Measurements from ENCODE around the gene TIMM8B.

TIMM8B gene

DNA sequence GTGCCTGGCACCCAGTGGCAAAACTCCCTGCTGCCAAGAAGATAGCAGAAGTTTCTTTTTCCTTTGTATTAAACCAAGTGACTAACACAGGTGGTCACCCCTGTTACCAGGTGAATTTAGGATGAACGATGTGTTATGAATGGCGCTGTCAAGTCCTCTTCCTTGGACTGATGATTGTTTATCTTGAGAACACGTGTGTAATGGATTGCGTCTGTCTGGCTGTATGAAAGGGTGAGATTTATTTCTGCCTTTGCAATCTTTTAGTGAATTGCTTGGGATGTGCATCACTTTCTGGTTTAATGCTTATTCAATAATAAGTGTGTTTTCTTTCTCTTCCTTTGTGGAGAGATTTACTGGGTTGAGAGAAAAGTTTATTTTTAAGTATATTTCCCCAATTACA lies 36.6 kb upstream of the TIMM8B start:
- TF ChIP-seq, protein P1, sequence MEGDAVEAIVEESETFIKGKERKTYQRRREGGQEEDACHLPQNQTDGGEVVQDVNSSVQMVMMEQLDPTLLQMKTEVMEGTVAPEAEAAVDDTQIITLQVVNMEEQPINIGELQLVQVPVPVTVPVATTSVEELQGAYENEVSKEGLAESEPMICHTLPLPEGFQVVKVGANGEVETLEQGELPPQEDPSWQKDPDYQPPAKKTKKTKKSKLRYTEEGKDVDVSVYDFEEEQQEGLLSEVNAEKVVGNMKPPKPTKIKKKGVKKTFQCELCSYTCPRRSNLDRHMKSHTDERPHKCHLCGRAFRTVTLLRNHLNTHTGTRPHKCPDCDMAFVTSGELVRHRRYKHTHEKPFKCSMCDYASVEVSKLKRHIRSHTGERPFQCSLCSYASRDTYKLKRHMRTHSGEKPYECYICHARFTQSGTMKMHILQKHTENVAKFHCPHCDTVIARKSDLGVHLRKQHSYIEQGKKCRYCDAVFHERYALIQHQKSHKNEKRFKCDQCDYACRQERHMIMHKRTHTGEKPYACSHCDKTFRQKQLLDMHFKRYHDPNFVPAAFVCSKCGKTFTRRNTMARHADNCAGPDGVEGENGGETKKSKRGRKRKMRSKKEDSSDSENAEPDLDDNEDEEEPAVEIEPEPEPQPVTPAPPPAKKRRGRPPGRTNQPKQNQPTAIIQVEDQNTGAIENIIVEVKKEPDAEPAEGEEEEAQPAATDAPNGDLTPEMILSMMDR (IDR thresholded peaks at IDR 0.05; ENCODE audit: low read depth, low read length): no peak
- no peak for DNase-seq (ENCODE audit: low read depth, low spot score)
- in situ Hi-C loops (cut with HindIII; ENCODE audit: low sequenced_read_pairs): no loop called here
- no peak overlapping the region for H3K4me3 ChIP-seq (ENCODE audit: low read depth, low read length)

DNA sequence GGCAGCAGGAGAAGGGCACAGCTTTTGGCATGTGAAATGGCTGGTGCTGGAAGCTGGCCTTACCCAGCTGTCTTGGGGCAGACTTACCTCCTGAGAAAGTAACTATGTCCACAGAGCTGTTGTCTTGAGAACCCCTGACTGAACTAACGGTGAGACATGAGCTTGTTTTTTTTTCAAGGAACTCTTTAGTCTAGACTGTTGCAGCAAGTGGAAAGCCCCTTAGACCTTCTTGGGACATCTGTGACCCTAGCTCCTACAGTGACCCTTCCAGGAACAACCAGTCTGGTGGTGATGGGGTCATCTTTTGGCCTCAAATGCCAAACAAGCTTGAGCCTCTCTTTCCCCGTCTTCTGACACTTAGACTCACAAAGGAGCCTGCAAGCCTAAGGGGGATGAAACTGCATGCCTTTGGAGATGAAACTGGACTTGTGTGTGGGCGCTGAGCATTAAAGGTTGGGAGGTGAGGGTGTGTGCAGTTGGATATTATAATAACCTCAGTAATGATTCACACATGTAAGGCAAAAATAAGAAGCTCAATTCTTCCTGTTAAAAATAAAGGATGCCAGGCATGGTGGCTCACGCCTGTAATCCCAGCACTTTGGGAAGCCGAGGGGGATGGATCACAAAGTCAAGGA lies 35.5 kb upstream of the TIMM8B start:
- DNase-seq (ENCODE audit: low read depth, low spot score): no peak
- in situ Hi-C loops (cut with HindIII; ENCODE audit: low sequenced_read_pairs): no loop called here
- TF ChIP-seq, protein P1 (IDR thresholded peaks at IDR 0.05; ENCODE audit: low read depth, low read length): no peak
- no peak overlapping the region for H3K4me3 ChIP-seq (ENCODE audit: low read depth, low read length)

DNA sequence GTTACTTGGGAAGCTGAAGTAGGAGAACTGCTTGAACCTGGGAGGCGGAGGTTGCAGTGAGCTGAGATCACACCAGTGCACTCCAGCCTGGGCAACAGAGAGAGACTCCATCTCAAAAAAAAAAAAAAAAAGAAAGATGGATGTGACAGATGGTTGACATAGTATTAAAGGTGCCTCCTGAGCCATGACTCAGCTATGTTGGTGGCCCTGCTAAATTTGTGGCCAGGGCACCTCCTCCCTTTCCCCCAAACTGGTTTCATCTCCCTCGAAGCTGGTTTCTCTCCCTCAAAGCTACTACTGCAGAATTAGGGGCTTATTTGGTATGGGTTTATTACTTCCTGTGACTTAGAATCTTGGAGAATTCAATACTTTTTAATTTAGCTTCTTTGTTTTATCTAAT lies 31.6 kb upstream of the TIMM8B start:
- TF ChIP-seq, protein P1 (IDR thresholded peaks at IDR 0.05; ENCODE audit: low read depth, low read length): no peak
- in situ Hi-C loops (cut with HindIII; ENCODE audit: low sequenced_read_pairs): no loop called here
- H3K4me3 ChIP-seq (ENCODE audit: low read depth, low read length): no peak overlapping the region
- DNase-seq (ENCODE audit: low read depth, low spot score): no peak

DNA sequence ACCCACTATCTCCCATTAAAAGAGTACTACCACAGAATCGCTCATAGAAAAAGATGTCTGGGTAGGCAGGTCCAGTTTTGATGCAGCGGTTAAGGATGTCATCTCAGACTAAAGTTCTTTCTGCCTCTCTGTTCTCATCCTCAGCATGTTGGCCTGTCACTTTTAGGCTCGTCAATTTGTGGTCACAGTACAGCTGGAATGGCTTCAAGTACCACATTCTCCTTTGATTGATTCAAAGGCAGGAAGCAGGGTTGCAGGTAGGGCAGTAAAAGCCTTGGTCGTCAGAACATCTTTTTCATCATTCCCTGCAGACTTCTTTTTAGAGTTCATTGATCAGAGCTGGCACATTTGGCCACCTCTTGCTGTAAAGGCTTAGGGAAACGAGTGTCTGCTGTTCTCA lies 28.8 kb upstream of the TIMM8B start:
- no peak for DNase-seq (ENCODE audit: low read depth, low spot score)
- in situ Hi-C loops (cut with HindIII; ENCODE audit: low sequenced_read_pairs): no loop called here
- H3K4me3 ChIP-seq (ENCODE audit: low read depth, low read length): no peak overlapping the region
- TF ChIP-seq, protein P1 (IDR thresholded peaks at IDR 0.05; ENCODE audit: low read depth, low read length): no peak

DNA sequence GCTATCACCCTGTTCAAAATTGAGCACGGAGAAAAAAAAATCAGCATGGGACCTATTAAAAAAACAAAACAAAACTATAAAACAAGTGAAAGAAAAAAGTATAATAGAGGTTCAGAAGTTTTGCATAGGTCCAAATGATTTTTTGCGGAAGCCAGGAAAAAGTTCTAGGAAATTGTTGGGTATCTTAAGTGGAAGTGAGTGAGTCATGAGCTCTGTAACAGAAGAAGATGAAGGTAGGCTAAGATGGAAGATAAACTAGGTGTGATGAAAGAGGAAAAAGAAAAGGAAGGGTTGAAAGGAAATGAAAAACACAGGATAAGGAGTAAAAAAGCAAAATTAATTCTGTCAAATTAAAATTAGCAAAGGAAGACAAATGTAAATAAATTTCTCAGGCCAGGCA lies 27.9 kb upstream of the TIMM8B start:
- in situ Hi-C loops (cut with HindIII; ENCODE audit: low sequenced_read_pairs): no loop called here
- DNase-seq (ENCODE audit: low read depth, low spot score): no peak
- no peak overlapping the region for H3K4me3 ChIP-seq (ENCODE audit: low read depth, low read length)
- TF ChIP-seq, protein P1 (IDR thresholded peaks at IDR 0.05; ENCODE audit: low read depth, low read length): no peak

DNA sequence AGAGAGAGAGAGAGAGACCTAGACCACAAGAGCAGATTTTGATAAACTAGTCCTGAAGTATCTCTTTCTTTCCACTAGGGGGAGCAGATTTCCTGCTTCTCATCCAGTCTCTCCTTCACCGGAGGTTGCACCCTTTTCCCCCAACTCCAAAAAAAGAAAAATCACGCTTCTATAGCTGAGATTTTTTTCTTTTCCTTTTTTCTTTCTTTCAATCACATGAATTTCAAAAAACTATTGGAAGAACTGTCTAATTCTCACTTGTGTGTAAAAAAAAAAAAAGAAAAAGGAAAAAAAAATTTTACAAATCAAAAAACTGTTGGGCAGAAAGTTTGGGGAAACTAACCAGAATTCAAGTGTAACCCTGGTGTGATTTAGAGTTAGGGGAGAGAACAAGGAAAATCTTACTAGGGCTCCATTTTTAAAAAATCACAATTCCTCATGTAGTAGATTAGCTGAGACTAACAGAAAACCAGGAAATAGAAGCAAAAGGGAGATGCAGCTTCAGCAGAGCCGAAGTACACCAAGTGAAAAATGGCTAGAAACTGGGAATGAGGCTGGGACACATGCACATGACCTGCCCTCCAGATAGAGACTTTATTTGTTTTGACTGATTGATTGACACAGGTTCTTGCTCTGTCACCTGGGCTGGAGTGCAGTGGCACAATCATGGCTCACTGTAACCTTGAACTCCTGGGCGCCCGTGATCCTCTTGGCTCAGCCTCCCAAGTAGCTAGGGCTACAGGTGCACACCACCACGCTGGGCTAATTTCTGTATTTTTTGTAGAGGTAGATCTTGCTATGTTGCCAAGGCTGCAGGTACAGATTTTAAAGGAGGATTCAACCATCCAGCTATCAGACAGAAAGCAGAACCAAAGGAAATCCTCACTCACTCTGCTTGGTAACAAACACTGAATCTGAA lies 27.2 kb upstream of the TIMM8B start:
- no peak overlapping the region for H3K4me3 ChIP-seq (ENCODE audit: low read depth, low read length)
- DNase-seq (ENCODE audit: low read depth, low spot score): peak; percentile 61
- in situ Hi-C loops (cut with HindIII; ENCODE audit: low sequenced_read_pairs): no loop called here
- TF ChIP-seq, protein P1 (IDR thresholded peaks at IDR 0.05; ENCODE audit: low read depth, low read length): peak; percentile 71

All from astrocyte of the spinal cord (primary cell).